ENCODE results near the gene NGEF.
A peak's percentile ranks its signal among the peaks of the same experiment; 100 is the strongest.

Gene NGEF

DNA sequence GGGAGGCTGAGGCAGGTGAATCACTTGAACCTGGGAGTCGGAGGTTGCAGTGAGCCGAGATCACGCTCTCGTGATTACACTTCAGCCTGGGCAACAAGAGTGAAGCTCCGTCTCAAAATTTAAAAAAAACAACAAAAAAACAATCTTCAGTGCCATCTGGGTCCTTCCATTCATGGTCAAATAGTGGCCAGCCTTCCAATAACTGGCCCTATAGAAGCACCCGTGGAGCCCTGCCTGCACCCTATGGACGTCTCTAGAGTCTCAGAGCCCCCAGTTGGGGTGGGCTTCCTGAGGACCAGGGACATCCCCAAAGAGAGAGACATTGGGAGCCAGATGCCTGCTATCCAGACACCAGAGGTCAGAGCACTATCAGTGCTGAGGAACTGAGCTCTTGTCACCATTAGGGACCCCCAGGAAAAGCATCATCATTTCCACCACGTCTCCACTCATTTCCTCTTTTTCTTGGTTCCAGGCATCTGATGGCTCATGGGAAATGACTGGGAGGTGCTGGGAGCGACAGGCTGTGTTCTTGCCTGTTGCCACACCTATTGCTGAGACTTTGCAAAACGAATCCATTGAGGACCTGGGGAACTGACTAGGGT, 28.8 kb upstream of the NGEF start:
- peak; percentile 16 for DNase-seq

- DNase-seq = peak; percentile 30
Observed at GRCh38 chr2:233040571-233040970, 27.5 kb upstream of the NGEF start.

DNA sequence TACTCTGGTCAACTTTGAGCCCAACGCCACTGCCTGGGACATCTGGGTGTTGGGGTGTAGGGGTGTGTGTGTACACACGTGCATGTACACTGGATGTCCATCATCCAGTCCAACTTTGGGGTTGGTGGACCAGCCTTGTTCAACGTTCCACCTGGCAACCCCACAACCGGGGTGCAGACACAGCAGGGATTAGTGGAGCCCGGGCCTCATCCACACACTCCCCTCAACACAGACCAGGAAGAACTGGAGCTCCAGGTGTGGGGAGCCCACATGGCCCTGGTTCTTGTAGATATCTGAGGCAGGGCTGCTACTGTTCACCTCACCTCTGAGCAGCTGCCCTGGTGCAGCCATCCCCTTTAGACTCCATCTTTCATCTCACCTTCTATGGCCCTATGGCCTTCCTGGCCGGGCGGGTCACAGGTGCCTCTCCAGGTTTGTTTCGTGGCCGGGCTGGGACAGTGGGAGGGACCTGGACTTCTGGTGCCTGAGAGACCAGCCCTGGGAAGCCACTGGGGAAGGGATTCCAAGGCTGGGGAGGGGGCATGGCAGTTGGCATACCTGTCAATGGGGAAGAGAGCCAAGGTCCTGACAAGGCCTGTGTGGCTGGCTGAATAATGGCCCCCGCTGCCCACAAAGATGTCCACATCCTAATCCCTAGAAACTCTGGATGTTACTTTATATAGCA, 26.9 kb upstream of the NGEF start:
- peak; percentile 41 for DNase-seq

GRCh38 chr2:233039212-233039845, 26.3 kb upstream of the NGEF start:
- no peak for DNase-seq

DNA sequence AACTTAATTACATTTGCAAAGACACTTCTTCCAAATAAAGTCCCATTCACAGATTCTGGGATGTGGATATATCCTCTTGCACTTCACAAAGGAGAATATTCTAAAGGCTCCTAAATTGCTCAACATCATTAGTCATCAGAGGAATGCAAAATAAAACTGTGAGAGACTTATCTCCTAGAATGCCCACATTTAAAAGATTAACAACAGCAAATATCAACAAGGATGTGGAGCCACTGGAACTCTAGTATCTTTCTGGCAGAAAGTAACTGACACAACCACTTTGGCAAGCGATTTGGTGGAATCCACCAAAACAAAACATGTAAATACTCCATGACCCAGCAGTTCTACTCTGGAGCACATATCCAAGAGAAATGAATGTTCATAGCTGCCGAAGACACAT, 24.0 kb upstream of the NGEF start:
- DNase-seq = no peak

- DNase-seq = no peak
Observed at GRCh38 chr2:233036162-233036838, 23.2 kb upstream of the NGEF start.

DNA sequence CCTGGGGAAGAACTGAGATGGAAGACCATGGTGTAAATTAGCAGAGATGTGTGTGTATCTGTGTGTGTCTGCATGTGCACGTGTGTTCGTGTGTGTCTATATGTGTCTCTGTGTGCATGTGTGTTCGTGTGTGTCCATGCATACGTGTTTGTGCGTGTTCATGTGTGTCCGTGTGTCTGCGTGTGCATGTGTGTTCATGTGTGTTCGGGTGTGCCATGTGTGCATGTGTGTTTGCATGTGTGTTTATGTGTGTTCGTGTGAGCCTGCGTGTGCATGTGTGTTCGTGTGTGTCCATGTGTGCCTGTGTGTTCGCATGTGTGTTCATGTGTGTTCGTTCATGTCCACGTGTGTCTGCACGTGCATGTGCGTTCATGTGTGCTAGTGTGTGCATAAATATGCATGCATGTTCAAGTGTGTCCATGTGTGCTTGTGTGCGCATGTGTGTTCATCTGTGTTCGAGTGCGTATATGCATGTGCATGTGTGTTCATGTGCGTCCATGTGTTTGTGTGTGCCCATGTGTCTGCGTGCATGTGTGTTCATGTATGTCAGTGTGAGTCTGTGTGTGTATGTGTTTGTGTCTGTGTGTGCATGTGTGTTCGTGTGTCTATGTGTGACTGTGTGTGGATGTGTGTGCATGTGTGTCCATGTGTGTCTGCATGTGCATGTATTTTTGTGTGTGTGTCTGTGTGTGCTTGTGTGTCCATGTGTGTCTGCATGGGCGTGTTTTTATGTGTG, 22.5 kb upstream of the NGEF start:
- DNase-seq = no peak

GRCh38 chr2:233034091-233034882, 21.2 kb upstream of the NGEF start:
- DNase-seq = no peak

DNA sequence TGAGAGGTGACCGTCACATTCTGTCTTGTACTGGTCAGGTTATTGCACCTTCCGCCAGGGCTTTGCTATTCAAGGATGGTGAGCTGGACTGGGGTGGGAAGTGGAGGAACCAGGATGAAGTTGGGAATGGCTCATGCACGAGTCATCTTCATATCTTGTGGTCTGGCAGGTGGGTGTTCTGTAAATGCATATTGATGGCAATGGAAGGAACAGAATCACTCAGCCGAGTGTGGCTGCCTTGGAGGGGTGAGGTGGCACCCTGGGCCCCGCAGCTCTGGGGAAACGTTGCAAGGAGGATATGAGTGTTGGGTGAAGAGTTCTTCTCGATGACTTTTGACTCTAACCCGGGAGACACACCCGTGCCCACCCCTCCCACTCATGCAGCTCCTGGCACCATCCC, 20.6 kb upstream of the NGEF start:
- DNase-seq = no peak

DNA sequence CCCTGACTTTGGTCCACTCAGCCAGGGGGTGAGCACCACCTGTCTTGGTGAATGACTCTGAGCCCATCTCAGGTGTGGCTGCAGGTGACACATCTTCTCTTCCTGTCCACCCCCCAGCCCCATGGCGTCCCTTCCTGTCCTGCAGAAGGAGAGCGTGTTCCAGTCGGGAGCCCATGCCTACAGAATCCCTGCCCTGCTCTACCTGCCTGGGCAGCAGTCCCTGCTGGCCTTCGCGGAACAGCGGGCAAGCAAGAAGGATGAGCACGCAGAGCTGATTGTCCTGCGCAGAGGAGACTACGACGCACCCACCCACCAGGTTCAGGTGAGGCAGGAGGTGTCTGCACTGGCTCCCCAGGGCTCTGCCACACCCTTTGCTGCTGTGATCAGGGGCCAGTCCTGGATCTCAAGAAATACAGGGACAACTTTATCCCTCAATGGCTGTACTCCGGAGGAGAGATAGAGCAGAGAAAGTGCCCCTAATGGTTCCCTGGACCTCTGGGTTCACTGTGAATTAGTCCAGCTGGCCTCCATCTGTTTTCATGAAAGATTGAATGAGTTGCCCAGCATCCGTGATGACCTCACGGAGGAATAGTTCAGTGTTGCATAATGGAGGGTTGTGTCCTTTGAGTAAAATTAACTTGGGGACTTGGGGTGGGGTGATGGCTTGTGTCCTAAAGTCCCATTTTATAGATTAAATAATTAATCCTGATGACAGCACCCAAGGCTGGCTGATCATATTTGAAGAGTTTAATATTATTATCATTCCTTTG, 19.7 kb upstream of the NGEF start, which contains the start of gene NEU2:
NEU2 (plus strand) TSS at position 122 of the 770 bp plus-strand sequence; CDS start at position 122, 0 bp downstream.
- DNase-seq = no peak

- no peak for DNase-seq
Observed at GRCh38 chr2:233031556-233032500, 18.8 kb upstream of the NGEF start.

- DNase-seq = no peak
Observed at GRCh38 chr2:233029321-233029720, 16.3 kb upstream of the NGEF start.

DNA sequence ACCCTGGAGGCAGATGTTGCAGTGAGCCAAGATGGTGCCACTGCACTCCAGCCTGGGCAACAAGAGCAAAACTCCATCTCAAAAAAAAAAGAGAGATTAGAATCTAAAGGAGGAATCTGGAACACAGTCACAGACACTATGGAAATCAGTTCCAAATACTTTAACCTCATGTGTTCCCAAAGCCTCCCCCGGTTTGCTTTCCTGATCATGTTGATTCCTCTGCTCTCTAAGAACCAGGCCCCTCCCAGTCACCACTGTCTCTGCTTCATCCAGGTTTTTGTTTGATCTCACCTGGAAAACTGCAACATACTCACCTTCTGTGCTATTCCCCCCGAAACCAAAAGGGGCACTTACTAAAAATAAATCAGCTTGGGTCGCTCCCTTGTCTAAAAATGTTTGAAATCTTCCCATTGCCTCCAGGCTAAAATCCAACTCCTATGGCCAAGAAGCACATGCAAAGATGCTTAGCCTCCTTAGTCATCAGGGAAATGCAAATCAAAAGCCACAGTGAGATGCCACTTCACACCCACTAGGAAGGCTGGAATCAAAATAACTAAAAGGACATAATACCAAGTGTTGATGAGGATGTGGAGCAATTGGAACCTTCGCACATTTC, 13.2 kb upstream of the NGEF start:
- no peak for DNase-seq

DNA sequence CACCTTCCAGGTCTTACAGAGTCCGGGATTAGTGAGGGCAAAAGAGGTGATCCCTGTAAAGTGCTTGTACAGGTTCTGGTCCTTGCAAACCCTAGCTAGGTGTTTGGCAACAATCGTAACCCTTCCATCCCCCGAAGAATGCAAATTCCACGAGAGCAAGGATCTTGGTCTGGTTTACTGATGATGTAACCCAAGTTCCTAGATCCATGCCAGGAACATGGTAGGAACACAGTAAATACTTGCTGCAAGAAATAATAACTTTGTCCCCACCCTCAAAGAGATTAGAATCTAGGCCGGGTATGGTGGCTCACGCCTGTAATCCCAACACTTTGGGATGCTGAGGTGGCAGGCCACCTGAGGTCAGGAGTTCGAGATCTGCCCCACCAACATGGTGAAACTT, 12.7 kb upstream of the NGEF start:
- no peak for DNase-seq

GRCh38 chr2:233023761-233024410, 10.8 kb upstream of the NGEF start:
- DNase-seq = no peak

GRCh38 chr2:233023007-233023760, 10.1 kb upstream of the NGEF start:
- no peak for DNase-seq

- DNase-seq = no peak
Observed at GRCh38 chr2:233022561-233022960, 9.5 kb upstream of the NGEF start.

DNA sequence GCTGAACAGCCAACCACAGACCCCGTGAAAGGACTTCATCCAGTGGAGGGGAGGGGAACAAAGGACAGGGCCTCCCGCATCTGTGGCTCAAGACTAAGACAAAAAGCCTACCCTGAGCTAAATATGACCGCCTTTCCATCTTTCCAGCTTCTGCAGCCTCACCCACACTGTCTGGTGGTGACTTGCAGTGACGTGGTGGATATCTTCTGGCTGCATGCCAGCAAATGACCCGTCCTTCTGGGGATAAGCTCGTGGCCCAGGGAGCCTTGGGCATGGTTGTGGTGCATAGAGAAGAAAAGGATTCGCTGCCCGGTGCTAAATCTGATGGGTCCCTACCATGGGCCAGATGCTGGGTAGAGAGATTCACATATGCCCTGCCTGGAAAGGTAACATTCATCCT, 8.7 kb upstream of the NGEF start:
- no peak for DNase-seq
